Neural cell (in vitro differentiated cells): ENCODE data around the gene ASCC1. TPM values are rescaled to one million over a fixed set of nuclear protein-coding genes. Genes with fewer than 3 reads are reported as not detected.

Experiments used
- H2AFZ ChIP-seq: fragments of 200-600, 300-800 bp; sonication (generic), shearing (Covaris generic); 2 replicates; pipeline ENCODE4 v1.6.0; 2014; ENCODE audit warnings: low read depth, mild to moderate bottlenecking, antibody characterized with exemption, low read length, moderate library complexity
- H3F3A ChIP-seq: fragments of 200-600 bp; shearing (Covaris generic); 2 replicates; pipeline ENCODE4 v1.6.1; 2016; ENCODE audit warnings: mild to moderate bottlenecking, moderate library complexity, mixed read lengths, antibody characterized with exemption, low read length; ENCODE audit not compliant: insufficient read depth, poor library complexity, severe bottlenecking
- H3K27ac ChIP-seq: fragments of 200-600, 300-800 bp; sonication (generic), shearing (Covaris generic); 2 replicates; pipeline ENCODE4 v1.5.1; 2014; ENCODE audit warnings: mild to moderate bottlenecking, low read length, moderate library complexity
- H3K27me3 ChIP-seq: fragments of 300-800, 200-600 bp; sonication (generic), shearing (Covaris generic); 2 replicates; pipeline ENCODE4 v1.6.0; 2014; ENCODE audit warnings: mild to moderate bottlenecking, low read depth, low read length, moderate library complexity; ENCODE audit not compliant: insufficient read depth
- H3K36me3 ChIP-seq: fragments of 300-800, 200-600 bp; sonication (generic), shearing (Covaris generic); 2 replicates; pipeline ENCODE4 v1.5.1; 2014; ENCODE audit warnings: mild to moderate bottlenecking, antibody characterized with exemption, low read length, moderate library complexity; ENCODE audit not compliant: insufficient read depth
- H3K4me2 ChIP-seq: fragments of 300-800, 200-600 bp; sonication (generic), shearing (Covaris generic); 2 replicates; pipeline ENCODE4 v1.6.0; 2014; ENCODE audit warnings: mild to moderate bottlenecking, low read length
- H3K4me3 ChIP-seq: fragments of 300-800, 200-600 bp; sonication (generic), shearing (Covaris generic); 2 replicates; pipeline ENCODE4 v1.5.1; 2014; ENCODE audit warnings: mild to moderate bottlenecking, low read length, moderate library complexity
- H3K79me2 ChIP-seq: fragments of 200-600 bp; shearing (Covaris generic); replicated peaks from 2 replicates; pipeline ENCODE4 v1.6.0; 2014; ENCODE audit warnings: mild to moderate bottlenecking, low read length, moderate library complexity; ENCODE audit not compliant: insufficient read depth
- H3K9ac ChIP-seq: fragments of 300-800, 200-600 bp; sonication (generic), shearing (Covaris generic); 2 replicates; pipeline ENCODE4 v1.6.1; 2016; ENCODE audit warnings: mild to moderate bottlenecking, low read length, mixed read lengths
- H3K9me2 ChIP-seq: fragments of 200-600 bp; shearing (Covaris generic); 2 replicates; pipeline ENCODE4 v1.6.1; 2016; ENCODE audit warnings: mild to moderate bottlenecking, low read length, mixed read lengths; ENCODE audit not compliant: insufficient read depth
- H3K9me3 ChIP-seq: fragments of 200-600, 300-800 bp; sonication (generic), shearing (Covaris generic); 2 replicates; pipeline ENCODE4 v1.6.1; 2016; ENCODE audit warnings: mild to moderate bottlenecking, mixed run types, low read length, moderate library complexity, mixed read lengths
- H4K20me1 ChIP-seq: fragments of 200-600 bp; shearing (Covaris generic); 2 replicates; pipeline ENCODE4 v1.6.1; 2016; ENCODE audit warnings: mild to moderate bottlenecking, mixed run types; ENCODE audit not compliant: insufficient read depth
- CTCF ChIP-seq: fragments of 450-650 bp; IDR thresholded peaks from 2 replicates; pipeline ENCODE4 v1.5.1; 2014; ENCODE audit warnings: antibody characterized with exemption, mild to moderate bottlenecking, moderate library complexity; ENCODE audit not compliant: poor library complexity, severe bottlenecking
- EP300 ChIP-seq: fragments of 450-650 bp; conservative IDR thresholded peaks from 2 replicates; pipeline ENCODE4 v1.6.1; 2014; ENCODE audit warnings: antibody characterized with exemption, mild to moderate bottlenecking, moderate library complexity; ENCODE audit not compliant: poor library complexity, severe bottlenecking
- EZH2 ChIP-seq: fragments of 200-600, 300-800 bp; shearing (Covaris generic), sonication (generic); IDR thresholded peaks from 2 replicates; pipeline ENCODE4 v1.6.1; 2014; ENCODE audit warnings: antibody characterized with exemption, low read length, borderline replicate concordance, mild to moderate bottlenecking; ENCODE audit not compliant: insufficient read depth, poor library complexity, severe bottlenecking
- MXI1 ChIP-seq: fragments of 450-650 bp; conservative IDR thresholded peaks from 2 replicates; pipeline ENCODE4 v1.6.1; 2014; ENCODE audit warnings: antibody characterized with exemption, mild to moderate bottlenecking; ENCODE audit not compliant: poor library complexity, severe bottlenecking
- POLR2AphosphoS5 ChIP-seq: IDR thresholded peaks from 2 replicates; pipeline ENCODE4 v1.6.1; 2012
- RAD21 ChIP-seq: fragments of 450-650 bp; conservative IDR thresholded peaks from 2 replicates; pipeline ENCODE4 v1.6.1; 2014; ENCODE audit warnings: antibody characterized with exemption, mild to moderate bottlenecking, moderate library complexity
- SMC3 ChIP-seq: fragments of 450-650 bp; conservative IDR thresholded peaks from 2 replicates; pipeline ENCODE4 v1.6.1; 2014; ENCODE audit warnings: antibody characterized with exemption, mild to moderate bottlenecking, moderate library complexity; ENCODE audit not compliant: poor library complexity
- TAF1 ChIP-seq: IDR thresholded peaks from 2 replicates; pipeline ENCODE4 v1.6.1; 2012; ENCODE audit warnings: low read depth
- polyA plus RNA-seq: library from polyadenylated mRNA; depleted of rRNA; stranded (reverse); fragments of >200 nt; gene quantifications from 2 replicates; pipeline ENCODE4 v1.2.3, GENCODE V29; 2014
- TF ChIP-seq, protein P1 (sequence below): IDR thresholded peaks from 2 replicates; pipeline ENCODE4 v1.6.1; 2012; ENCODE audit warnings: borderline replicate concordance

The ASCC1 gene
- polyA plus RNA-seq, 1 donor from 2014 or later = 39.6 TPM

DNA sequence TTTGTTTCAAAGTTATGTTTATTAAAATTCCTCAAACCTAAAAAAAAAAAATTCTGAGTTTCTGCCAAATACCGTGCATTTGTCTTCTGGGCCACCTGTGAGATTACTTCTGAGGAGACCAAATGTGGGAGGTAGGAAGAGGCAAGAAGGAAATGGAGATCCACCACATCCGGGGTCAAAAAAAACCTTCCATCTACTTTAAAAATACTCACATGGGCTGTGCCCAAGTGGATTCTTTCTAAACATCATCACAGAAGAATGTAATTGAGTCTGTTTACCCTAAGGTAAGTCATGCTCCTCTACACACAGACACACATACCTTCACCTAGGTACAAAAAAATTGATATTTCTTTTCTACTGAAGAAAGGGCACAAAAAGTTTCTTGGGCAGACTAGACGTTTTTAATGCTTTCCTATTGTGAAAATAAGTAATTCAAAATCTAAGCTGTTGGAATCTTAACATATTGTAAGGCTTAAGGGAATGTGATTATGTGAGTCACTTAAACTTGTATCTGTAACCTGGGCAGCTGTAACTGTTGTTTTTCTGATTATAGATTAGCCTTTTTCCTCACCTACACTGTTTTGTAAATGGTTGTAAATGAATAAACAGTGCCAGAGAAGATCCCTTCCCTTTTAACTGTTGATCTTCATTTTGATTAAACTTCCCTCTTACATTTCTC, 108.6 kb downstream of the ASCC1 start:
- H2AFZ ChIP-seq = no peak overlapping the region
- no peaks in the 10 kb centered on the region for H3K9me3 ChIP-seq
- no peaks in the 10 kb centered on the region for H4K20me1 ChIP-seq
- no peak overlapping the region for H3K4me2 ChIP-seq
- no peaks in the 10 kb centered on the region for H3K9me2 ChIP-seq
- no peaks in the 10 kb centered on the region for H3K36me3 ChIP-seq
- H3K4me3 ChIP-seq = no peak overlapping the region
- TF ChIP-seq EP300 = no peak
- TF ChIP-seq POLR2AphosphoS5 = no peak
- no peak for TF ChIP-seq CTCF
- TF ChIP-seq RAD21 = no peak
- no peak for TF ChIP-seq TAF1
- no peak for TF ChIP-seq EZH2
- TF ChIP-seq, protein P1, sequence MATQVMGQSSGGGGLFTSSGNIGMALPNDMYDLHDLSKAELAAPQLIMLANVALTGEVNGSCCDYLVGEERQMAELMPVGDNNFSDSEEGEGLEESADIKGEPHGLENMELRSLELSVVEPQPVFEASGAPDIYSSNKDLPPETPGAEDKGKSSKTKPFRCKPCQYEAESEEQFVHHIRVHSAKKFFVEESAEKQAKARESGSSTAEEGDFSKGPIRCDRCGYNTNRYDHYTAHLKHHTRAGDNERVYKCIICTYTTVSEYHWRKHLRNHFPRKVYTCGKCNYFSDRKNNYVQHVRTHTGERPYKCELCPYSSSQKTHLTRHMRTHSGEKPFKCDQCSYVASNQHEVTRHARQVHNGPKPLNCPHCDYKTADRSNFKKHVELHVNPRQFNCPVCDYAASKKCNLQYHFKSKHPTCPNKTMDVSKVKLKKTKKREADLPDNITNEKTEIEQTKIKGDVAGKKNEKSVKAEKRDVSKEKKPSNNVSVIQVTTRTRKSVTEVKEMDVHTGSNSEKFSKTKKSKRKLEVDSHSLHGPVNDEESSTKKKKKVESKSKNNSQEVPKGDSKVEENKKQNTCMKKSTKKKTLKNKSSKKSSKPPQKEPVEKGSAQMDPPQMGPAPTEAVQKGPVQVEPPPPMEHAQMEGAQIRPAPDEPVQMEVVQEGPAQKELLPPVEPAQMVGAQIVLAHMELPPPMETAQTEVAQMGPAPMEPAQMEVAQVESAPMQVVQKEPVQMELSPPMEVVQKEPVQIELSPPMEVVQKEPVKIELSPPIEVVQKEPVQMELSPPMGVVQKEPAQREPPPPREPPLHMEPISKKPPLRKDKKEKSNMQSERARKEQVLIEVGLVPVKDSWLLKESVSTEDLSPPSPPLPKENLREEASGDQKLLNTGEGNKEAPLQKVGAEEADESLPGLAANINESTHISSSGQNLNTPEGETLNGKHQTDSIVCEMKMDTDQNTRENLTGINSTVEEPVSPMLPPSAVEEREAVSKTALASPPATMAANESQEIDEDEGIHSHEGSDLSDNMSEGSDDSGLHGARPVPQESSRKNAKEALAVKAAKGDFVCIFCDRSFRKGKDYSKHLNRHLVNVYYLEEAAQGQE = no peak
- no peak for TF ChIP-seq MXI1
- no peak for TF ChIP-seq SMC3
- no peak overlapping the region for H3K9ac ChIP-seq
- no peak overlapping the region for H3K27ac ChIP-seq
- H3F3A ChIP-seq = no peaks in the 10 kb centered on the region
- H3K27me3 ChIP-seq = no peaks in the 10 kb centered on the region
- no peaks in the 10 kb centered on the region for H3K79me2 ChIP-seq

- H3K4me3 ChIP-seq = no peak overlapping the region
- no peaks in the 10 kb centered on the region for H3K36me3 ChIP-seq
- H3K4me2 ChIP-seq = no peak overlapping the region
- no peaks in the 10 kb centered on the region for H3F3A ChIP-seq
- H3K27ac ChIP-seq = no peak overlapping the region
- no peak overlapping the region for H2AFZ ChIP-seq
- H4K20me1 ChIP-seq = no peaks in the 10 kb centered on the region
- no peaks in the 10 kb centered on the region for H3K9me2 ChIP-seq
- H3K9ac ChIP-seq = no peak overlapping the region
- no peak for TF ChIP-seq EP300
- TF ChIP-seq POLR2AphosphoS5 = no peak
- TF ChIP-seq, protein P1 = no peak
- H3K27me3 ChIP-seq = no peaks in the 10 kb centered on the region
- H3K79me2 ChIP-seq = no peaks in the 10 kb centered on the region
- H3K9me3 ChIP-seq = no peaks in the 10 kb centered on the region
Observed at GRCh38 chr10:72106896-72107295, 109.2 kb downstream of the ASCC1 start.
